Measurements from ENCODE around the gene MCF2. TPM values are rescaled to one million over a fixed set of nuclear protein-coding genes. Genes with fewer than 3 reads are reported as not detected.

Gene MCF2
- total and polyA plus RNA-seq, 10 of the 15 experiments (the other 5 are each of a cell fraction or from before 2014, with no cell fraction given) = 0.07 to 3.3 (median 0.42) TPM

DNA sequence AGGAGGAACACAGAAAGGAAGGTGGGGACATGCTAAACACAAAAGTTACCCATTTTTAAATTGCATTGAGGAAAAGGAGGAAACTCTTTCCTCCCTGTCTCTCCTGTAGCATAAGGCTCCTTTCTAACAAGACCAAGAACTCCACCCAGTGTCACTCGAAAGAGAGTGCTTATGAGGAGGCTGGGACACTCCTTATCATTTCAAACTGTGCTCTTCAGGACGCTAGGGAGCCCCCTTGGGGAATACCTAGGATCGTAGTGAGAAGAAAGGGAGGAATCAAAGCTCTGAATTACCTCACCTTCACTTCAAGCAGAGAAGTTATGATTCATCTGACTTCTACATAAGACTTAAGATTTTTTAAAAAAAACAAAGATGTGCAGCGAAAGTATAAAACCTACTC, 111.9 kb downstream of the MCF2 start:
- H3K36me3 ChIP-seq (ENCODE audit: control insufficient read depth in 2 of 2, insufficient read depth in 2 of 2, low read length in 1 of 2) = no peaks in the 10 kb centered on the region
- intact Hi-C loops (cut with micrococcal nuclease; ENCODE audit: unreplicated experiment) = no loop called here
- DNase-seq (ENCODE audit: low read depth, low spot score) (no peak), ATAC-seq (no peak), FAIRE-seq (no peak)
- no peak overlapping the region for H2AFZ ChIP-seq (ENCODE audit: control insufficient read depth, low read depth, low read length)
- no peak overlapping the region for H3K4me2 ChIP-seq (ENCODE audit: control insufficient read depth, insufficient read depth)
- ChIA-PET CTCF (no interaction called here), RAD21 (ENCODE audit: unreplicated experiment) (no interaction called here), SMC1A (ENCODE audit: uncharacterized antibody, unreplicated experiment) (no interaction called here), POLR2A (no interaction called here)
- no peaks in the 10 kb centered on the region for H4K20me1 ChIP-seq (ENCODE audit: control insufficient read depth, insufficient read depth)
- no peaks in the 10 kb centered on the region for H3K27me3 ChIP-seq (replicated peaks in 1 of 2; ENCODE audit: control insufficient read depth in 2 of 2, insufficient read depth in 2 of 2, low read length in 1 of 2)
- no peak overlapping the region for H3K9ac ChIP-seq (ENCODE audit: control insufficient read depth, insufficient read depth, low read length)
- in situ Hi-C loops (cut with MboI) = no loop called here
- no peaks in the 10 kb centered on the region for H3K9me3 ChIP-seq (replicated peaks; ENCODE audit: control insufficient read depth, insufficient read depth, low read length)
- H3K79me2 ChIP-seq (ENCODE audit: control insufficient read depth, insufficient read depth, low read length) = no peaks in the 10 kb centered on the region
- WGBS (ENCODE audit: insufficient coverage, insufficient replicate concordance, low lambda C conversion rate, missing lambda C conversion rate) = 56% methylated on average over 4 of the region's 4 CpGs
- H3K27ac ChIP-seq (ENCODE audit: control insufficient read depth, insufficient read depth) = no peak overlapping the region
- no peaks in the 10 kb centered on the region for H3K4me1 ChIP-seq (ENCODE audit: control insufficient read depth, insufficient read depth, low read length)
- H3K4me3 ChIP-seq = no peak overlapping the region
- no TSS peak for BruUV-seq (replicated peaks)
- TF ChIP-seq POLR2AphosphoS2 (IDR thresholded peaks at IDR 0.05; ENCODE audit: low read depth, low read length) = no peak
- no peak for TF ChIP-seq SMAD1 (IDR thresholded peaks at IDR 0.05; ENCODE audit: low read depth, partially characterized antibody)
- TF ChIP-seq, protein P1, sequence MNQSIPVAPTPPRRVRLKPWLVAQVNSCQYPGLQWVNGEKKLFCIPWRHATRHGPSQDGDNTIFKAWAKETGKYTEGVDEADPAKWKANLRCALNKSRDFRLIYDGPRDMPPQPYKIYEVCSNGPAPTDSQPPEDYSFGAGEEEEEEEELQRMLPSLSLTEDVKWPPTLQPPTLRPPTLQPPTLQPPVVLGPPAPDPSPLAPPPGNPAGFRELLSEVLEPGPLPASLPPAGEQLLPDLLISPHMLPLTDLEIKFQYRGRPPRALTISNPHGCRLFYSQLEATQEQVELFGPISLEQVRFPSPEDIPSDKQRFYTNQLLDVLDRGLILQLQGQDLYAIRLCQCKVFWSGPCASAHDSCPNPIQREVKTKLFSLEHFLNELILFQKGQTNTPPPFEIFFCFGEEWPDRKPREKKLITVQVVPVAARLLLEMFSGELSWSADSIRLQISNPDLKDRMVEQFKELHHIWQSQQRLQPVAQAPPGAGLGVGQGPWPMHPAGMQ (IDR thresholded peaks at IDR 0.05; ENCODE audit: borderline replicate concordance) = no peak
- no peak for TF ChIP-seq MLLT1 (IDR thresholded peaks at IDR 0.05)
- TF ChIP-seq NR2C1 (IDR thresholded peaks at IDR 0.05) = no peak
- no peak for TF ChIP-seq SREBF1 (IDR thresholded peaks at IDR 0.05; ENCODE audit: low read length)
- TF ChIP-seq SMAD5 (IDR thresholded peaks at IDR 0.05; ENCODE audit: low read depth) = no peak
- no peak for TF ChIP-seq CBX5 (IDR thresholded peaks at IDR 0.05; ENCODE audit: low read depth)
- TF ChIP-seq ZBED1 (IDR thresholded peaks at IDR 0.05; ENCODE audit: borderline replicate concordance) = no peak
- TF ChIP-seq BACH1 (IDR thresholded peaks at IDR 0.05; ENCODE audit: borderline replicate concordance) = no peak
- TF ChIP-seq SP1 (IDR thresholded peaks at IDR 0.05; ENCODE audit: low read depth, low read length) = no peak
- TF ChIP-seq CREM (IDR thresholded peaks at IDR 0.05; ENCODE audit: low read depth) = no peak
- no peak for TF ChIP-seq ZZZ3 (IDR thresholded peaks at IDR 0.05; ENCODE audit: control insufficient read depth, insufficient read length, low read depth)
- TF ChIP-seq KDM1A (IDR thresholded peaks at IDR 0.05; ENCODE audit: borderline replicate concordance) = no peak
- TF ChIP-seq PBX3 (IDR thresholded peaks at IDR 0.05; ENCODE audit: insufficient replicate concordance, low read depth, low read length) = no peak
- no peak for TF ChIP-seq ZNF687 (IDR thresholded peaks at IDR 0.05)
- no peak for TF ChIP-seq CEBPB (IDR thresholded peaks at IDR 0.05; ENCODE audit: borderline replicate concordance in 1 of 2, low read depth in 2 of 2, low read length in 2 of 2)
- TF ChIP-seq BHLHE40 (IDR thresholded peaks at IDR 0.05; ENCODE audit: borderline replicate concordance in 1 of 2, low read depth in 2 of 2, low read length in 1 of 2) = no peak
- TF ChIP-seq MEF2A (IDR thresholded peaks at IDR 0.05; ENCODE audit: insufficient read depth, low read depth, low read length) = no peak
